DMS 273 treated with DMSO at 0.1 percent for 48 hours (cell line): ENCODE measurements around the gene SEMA6C.
"Not testable (repeated sequence)": the region's sequence is repeated elsewhere in the genome, so short reads cannot be mapped to it uniquely, and the experiment has no call there.

ENCODE experiments used
- DNase-seq: peaks from one replicate; lab custom pipeline; 2025; lab: John Stamatoyannopoulos, UW

SEMA6C gene

GRCh38 chr1:151146412-151147131 lies at the start of gene SEMA6C:
Gene SEMA6C, minus strand, starts transcription at chr1:151146631. Its CDS starts 4,010 bp downstream, at chr1:151142621.
- peak; percentile 100 for DNase-seq

GRCh38 chr1:151194894-151195594 lies 48.6 kb upstream of the SEMA6C start:
- DNase-seq = not testable (repeated sequence)

GRCh38 chr1:151193856-151194255 lies 47.4 kb upstream of the SEMA6C start:
- no peak for DNase-seq

- no peak for DNase-seq
These were observed 46.9 kb upstream of the SEMA6C start for GRCh38 chr1:151193304-151193703.

GRCh38 chr1:151192047-151192446 lies 45.6 kb upstream of the SEMA6C start:
- no peak for DNase-seq

GRCh38 chr1:151189637-151190445 lies 43.4 kb upstream of the SEMA6C start, which contains the start of gene VPS72:
Gene VPS72, minus strand, starts transcription at chr1:151190197. Its CDS starts 76 bp downstream, at chr1:151190121.
- DNase-seq = peak; percentile 100

GRCh38 chr1:151188667-151189066 lies 42.2 kb upstream of the SEMA6C start:
- DNase-seq = not testable (repeated sequence)

GRCh38 chr1:151187205-151187604 lies 40.8 kb upstream of the SEMA6C start:
- no peak for DNase-seq

- no peak for DNase-seq
These were observed 37.8 kb upstream of the SEMA6C start for GRCh38 chr1:151184211-151184610.

- DNase-seq = no peak
These were observed 30.1 kb upstream of the SEMA6C start for GRCh38 chr1:151176514-151177045.

- DNase-seq = peak; percentile 96
These were observed 29.4 kb upstream of the SEMA6C start, which contains the start of gene TMOD4 for GRCh38 chr1:151175863-151176262. Gene TMOD4, minus strand, starts transcription at chr1:151175981. Its CDS starts 1,106 bp downstream, at chr1:151174875.

GRCh38 chr1:151175041-151175741 lies 28.8 kb upstream of the SEMA6C start:
- DNase-seq = no peak

GRCh38 chr1:151171190-151171589 lies 24.8 kb upstream of the SEMA6C start:
- no peak for DNase-seq

- DNase-seq = no peak
These were observed 20.7 kb upstream of the SEMA6C start for GRCh38 chr1:151167116-151167515.

GRCh38 chr1:151166505-151166956 lies 20.1 kb upstream of the SEMA6C start:
- no peak for DNase-seq

- peak; percentile 100 for DNase-seq
These were observed 19.5 kb upstream of the SEMA6C start, which contains the start of the genes LYSMD1 and SCNM1 for GRCh38 chr1:151165738-151166504. Gene LYSMD1, minus strand, starts transcription at chr1:151165902. Its CDS starts 644 bp downstream, at chr1:151165258. Gene SCNM1, plus strand, starts transcription at chr1:151166144. Its CDS starts 9 bp downstream, at chr1:151166153.

GRCh38 chr1:151165281-151165737 lies 18.9 kb upstream of the SEMA6C start:
- DNase-seq = peak; percentile 100

- DNase-seq = no peak
These were observed 18.4 kb upstream of the SEMA6C start for GRCh38 chr1:151164732-151165280.

- DNase-seq = no peak
These were observed 12.9 kb upstream of the SEMA6C start for GRCh38 chr1:151159373-151159772.

GRCh38 chr1:151158751-151159251 lies 12.4 kb upstream of the SEMA6C start:
- DNase-seq = no peak
